Measurements from ENCODE around the gene LASP1.

DNA sequence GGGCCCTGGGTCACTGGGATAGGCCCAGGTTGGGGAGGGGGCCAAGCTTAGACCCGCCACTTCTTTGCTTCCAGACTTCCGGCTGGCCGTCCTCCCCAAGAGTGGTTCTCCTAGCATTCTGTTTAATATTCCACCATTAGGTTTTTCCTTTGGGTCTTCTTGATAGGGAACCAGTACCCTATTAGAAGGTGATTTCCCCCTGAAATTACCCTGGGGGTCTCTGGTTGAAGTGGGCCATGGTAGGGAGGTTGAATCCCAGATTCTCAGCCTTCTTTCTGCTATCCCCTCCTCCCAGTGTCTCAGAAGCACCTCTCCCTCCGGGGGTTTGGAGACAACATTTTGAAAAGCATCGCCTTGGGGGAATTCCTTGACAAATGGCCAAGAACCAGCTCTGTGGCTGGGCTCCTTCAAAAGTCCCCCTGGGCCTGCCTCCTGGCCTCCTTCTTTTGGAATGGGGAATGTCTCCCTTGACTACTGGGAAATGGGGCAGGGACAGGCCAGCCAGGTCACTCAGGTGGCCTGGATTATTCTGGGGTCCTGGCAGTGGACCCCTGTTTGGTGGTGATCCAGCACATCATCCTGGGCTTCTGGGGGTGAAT lies 5.7 kb downstream of the LASP1 start:
- no peak for TF ChIP-seq EZH2 (IDR thresholded peaks at IDR 0.05; ENCODE audit: low read length)
- TF ChIP-seq, protein P1, sequence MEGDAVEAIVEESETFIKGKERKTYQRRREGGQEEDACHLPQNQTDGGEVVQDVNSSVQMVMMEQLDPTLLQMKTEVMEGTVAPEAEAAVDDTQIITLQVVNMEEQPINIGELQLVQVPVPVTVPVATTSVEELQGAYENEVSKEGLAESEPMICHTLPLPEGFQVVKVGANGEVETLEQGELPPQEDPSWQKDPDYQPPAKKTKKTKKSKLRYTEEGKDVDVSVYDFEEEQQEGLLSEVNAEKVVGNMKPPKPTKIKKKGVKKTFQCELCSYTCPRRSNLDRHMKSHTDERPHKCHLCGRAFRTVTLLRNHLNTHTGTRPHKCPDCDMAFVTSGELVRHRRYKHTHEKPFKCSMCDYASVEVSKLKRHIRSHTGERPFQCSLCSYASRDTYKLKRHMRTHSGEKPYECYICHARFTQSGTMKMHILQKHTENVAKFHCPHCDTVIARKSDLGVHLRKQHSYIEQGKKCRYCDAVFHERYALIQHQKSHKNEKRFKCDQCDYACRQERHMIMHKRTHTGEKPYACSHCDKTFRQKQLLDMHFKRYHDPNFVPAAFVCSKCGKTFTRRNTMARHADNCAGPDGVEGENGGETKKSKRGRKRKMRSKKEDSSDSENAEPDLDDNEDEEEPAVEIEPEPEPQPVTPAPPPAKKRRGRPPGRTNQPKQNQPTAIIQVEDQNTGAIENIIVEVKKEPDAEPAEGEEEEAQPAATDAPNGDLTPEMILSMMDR (optimal IDR thresholded peaks at IDR 0.05 in 1 of 3, IDR thresholded peaks at IDR 0.05 in 1 of 3, conservative IDR thresholded peaks at IDR 0.05 in 1 of 3; ENCODE audit: extremely low read depth in 1 of 3, insufficient read depth in 2 of 3, low read length in 3 of 3): no peak

Data from keratinocyte (primary cell).